HL-60 (cell line): ENCODE measurements around the gene ADAM17.

Experiments used
- DNase-seq, 2 experiments: peaks; one replicate each; pipeline ENCODE4 v3.0.0-alpha.2; 2010 to 2020; ENCODE audit warnings: low read depth in 1 of 2, low spot score in 1 of 2
- H3K27ac ChIP-seq: fragments of 250-450 bp; sonication (Bioruptor Pico); replicated peaks from 2 replicates; pipeline ENCODE4 v1.5.1; 2020; ENCODE audit warnings: mild to moderate bottlenecking, moderate library complexity
- H3K27me3 ChIP-seq: fragments of 250-450 bp; sonication (Bioruptor Pico); 2 replicates; pipeline ENCODE4 v1.5.1; 2021; ENCODE audit warnings: mild to moderate bottlenecking, moderate library complexity; ENCODE audit not compliant: insufficient read depth, poor library complexity, severe bottlenecking
- H3K4me3 ChIP-seq: replicated peaks from 2 replicates; pipeline ENCODE4 v1.5.1; 2011; ENCODE audit warnings: mild to moderate bottlenecking, control low read depth, low read length; ENCODE audit not compliant: insufficient read depth
- GABPA ChIP-seq: IDR thresholded peaks from 2 replicates; pipeline ENCODE4 v1.6.1; 2012; ENCODE audit warnings: low read depth
- POLR2AphosphoS5 ChIP-seq: IDR thresholded peaks from 2 replicates; pipeline ENCODE4 v1.6.1; 2012; ENCODE audit warnings: low read depth
- SPI1 ChIP-seq: IDR thresholded peaks from 2 replicates; pipeline ENCODE4 v1.6.1; 2012; ENCODE audit warnings: low read depth, mild to moderate bottlenecking, borderline replicate concordance
- TF ChIP-seq, protein P1 (sequence below): IDR thresholded peaks from 2 replicates; pipeline ENCODE4 v1.6.1; 2012; ENCODE audit warnings: low read depth; ENCODE audit not compliant: insufficient replicate concordance
- TF ChIP-seq, protein P2 (sequence below): IDR thresholded peaks from one replicate; pipeline ENCODE4 v1.5.1; 2011; ENCODE audit warnings: low read length, control low read depth, inconsistent platforms; ENCODE audit not compliant: insufficient read depth

Gene ADAM17

GRCh38 chr2:9538000-9538507, 17.6 kb downstream of the ADAM17 start:
- peak; percentile 11 to 61 for DNase-seq
- H3K27me3 ChIP-seq: no peaks in the 10 kb centered on the region
- no peak overlapping the region for H3K4me3 ChIP-seq
- H3K27ac ChIP-seq: peak overlapping the region; percentile 80
- no peak for TF ChIP-seq GABPA
- TF ChIP-seq, protein P1, sequence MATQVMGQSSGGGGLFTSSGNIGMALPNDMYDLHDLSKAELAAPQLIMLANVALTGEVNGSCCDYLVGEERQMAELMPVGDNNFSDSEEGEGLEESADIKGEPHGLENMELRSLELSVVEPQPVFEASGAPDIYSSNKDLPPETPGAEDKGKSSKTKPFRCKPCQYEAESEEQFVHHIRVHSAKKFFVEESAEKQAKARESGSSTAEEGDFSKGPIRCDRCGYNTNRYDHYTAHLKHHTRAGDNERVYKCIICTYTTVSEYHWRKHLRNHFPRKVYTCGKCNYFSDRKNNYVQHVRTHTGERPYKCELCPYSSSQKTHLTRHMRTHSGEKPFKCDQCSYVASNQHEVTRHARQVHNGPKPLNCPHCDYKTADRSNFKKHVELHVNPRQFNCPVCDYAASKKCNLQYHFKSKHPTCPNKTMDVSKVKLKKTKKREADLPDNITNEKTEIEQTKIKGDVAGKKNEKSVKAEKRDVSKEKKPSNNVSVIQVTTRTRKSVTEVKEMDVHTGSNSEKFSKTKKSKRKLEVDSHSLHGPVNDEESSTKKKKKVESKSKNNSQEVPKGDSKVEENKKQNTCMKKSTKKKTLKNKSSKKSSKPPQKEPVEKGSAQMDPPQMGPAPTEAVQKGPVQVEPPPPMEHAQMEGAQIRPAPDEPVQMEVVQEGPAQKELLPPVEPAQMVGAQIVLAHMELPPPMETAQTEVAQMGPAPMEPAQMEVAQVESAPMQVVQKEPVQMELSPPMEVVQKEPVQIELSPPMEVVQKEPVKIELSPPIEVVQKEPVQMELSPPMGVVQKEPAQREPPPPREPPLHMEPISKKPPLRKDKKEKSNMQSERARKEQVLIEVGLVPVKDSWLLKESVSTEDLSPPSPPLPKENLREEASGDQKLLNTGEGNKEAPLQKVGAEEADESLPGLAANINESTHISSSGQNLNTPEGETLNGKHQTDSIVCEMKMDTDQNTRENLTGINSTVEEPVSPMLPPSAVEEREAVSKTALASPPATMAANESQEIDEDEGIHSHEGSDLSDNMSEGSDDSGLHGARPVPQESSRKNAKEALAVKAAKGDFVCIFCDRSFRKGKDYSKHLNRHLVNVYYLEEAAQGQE: no peak
- TF ChIP-seq SPI1: no peak
- no peak for TF ChIP-seq POLR2AphosphoS5
- TF ChIP-seq, protein P2, sequence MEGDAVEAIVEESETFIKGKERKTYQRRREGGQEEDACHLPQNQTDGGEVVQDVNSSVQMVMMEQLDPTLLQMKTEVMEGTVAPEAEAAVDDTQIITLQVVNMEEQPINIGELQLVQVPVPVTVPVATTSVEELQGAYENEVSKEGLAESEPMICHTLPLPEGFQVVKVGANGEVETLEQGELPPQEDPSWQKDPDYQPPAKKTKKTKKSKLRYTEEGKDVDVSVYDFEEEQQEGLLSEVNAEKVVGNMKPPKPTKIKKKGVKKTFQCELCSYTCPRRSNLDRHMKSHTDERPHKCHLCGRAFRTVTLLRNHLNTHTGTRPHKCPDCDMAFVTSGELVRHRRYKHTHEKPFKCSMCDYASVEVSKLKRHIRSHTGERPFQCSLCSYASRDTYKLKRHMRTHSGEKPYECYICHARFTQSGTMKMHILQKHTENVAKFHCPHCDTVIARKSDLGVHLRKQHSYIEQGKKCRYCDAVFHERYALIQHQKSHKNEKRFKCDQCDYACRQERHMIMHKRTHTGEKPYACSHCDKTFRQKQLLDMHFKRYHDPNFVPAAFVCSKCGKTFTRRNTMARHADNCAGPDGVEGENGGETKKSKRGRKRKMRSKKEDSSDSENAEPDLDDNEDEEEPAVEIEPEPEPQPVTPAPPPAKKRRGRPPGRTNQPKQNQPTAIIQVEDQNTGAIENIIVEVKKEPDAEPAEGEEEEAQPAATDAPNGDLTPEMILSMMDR: no peak

DNA sequence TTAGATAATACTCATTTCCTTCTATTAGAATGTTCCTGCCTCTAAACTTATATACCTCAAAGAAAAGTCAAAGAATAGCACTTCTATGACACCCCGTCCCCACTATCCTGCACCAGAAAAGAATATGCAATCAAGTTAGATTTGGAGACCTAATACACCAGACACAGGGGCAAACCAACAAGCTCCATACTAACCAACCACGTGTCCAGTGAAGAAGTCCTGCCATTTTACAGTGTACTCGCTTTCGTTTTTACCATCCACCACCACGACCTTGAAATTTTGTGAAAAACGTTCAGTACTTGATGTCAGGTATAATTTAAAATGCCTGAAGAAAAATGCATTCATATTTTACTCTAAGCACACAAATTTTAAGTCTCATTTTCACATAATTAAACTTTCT, 19.1 kb downstream of the ADAM17 start:
- TF ChIP-seq, protein P2: no peak
- TF ChIP-seq SPI1: no peak
- TF ChIP-seq, protein P1: no peak
- no peak for TF ChIP-seq GABPA
- no peak for TF ChIP-seq POLR2AphosphoS5
- Histone ChIP-seq H3K27ac (no peak overlapping the region), H3K4me3 (no peak overlapping the region), H3K27me3 (no peaks in the 10 kb centered on the region)
- DNase-seq: no peak

- Histone ChIP-seq H3K4me3 (no peak overlapping the region), H3K27me3 (no peaks in the 10 kb centered on the region), H3K27ac (no peak overlapping the region)
- DNase-seq: peak in 1 of 2 experiments; percentile 11
- TF ChIP-seq, protein P2: no peak
- no peak for TF ChIP-seq POLR2AphosphoS5
- TF ChIP-seq SPI1: no peak
- no peak for TF ChIP-seq GABPA
- TF ChIP-seq, protein P1: no peak
Observed at GRCh38 chr2:9535177-9535576, 20.5 kb downstream of the ADAM17 start.
